ENCODE data around the gene LRPAP1. TPM values are rescaled to one million over a fixed set of nuclear protein-coding genes. Genes with fewer than 3 reads are reported as not detected.

The LRPAP1 gene
- polyA plus RNA-seq, 1 donor from 2014 or later = 91.1 TPM

DNA sequence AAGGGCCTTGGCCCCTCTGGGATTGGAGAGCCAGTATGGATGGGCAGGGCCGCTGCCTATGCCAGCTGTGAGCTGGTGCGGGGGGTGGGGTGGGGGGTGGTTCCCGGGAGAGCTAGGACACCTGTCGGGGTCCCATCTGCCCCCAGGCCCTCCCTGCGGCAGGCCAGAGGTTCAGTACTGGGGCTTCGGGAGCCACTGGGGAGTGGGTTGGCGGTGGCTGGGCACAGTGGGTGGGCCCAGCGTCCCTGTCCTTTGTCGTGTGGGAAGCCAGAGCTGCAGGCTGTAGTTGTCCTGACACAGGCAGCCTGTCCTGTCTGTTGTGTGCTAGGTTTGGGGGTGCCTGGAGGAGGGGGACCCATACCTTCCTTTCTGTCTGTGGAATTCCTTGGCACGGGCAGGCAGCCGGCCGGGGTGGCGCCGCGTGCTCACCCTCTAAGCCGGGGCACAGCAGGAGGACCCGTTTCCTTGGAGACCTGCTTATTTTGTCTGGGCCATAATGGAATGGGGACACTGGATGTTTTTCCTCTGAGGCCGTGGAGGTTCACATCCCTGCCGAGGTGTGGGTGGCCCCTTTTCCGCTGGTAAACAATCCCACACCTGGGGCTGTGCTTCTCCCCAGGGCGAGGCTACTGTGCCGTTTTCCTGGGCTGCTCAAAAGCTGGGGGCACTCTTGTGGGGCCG is 54.3 kb downstream of the LRPAP1 start:
- TF ChIP-seq TAF1 (IDR thresholded peaks at IDR 0.05; ENCODE audit: low read depth) = no peak
- no peak for TF ChIP-seq RAD21 (conservative IDR thresholded peaks at IDR 0.05)
- TF ChIP-seq SMC3 (conservative IDR thresholded peaks at IDR 0.05; ENCODE audit: poor library complexity) = no peak
- TF ChIP-seq EP300 (conservative IDR thresholded peaks at IDR 0.05; ENCODE audit: poor library complexity, severe bottlenecking) = no peak
- TF ChIP-seq POLR2AphosphoS5 (IDR thresholded peaks at IDR 0.05) = no peak
- Histone ChIP-seq H2AFZ (ENCODE audit: low read depth, low read length) (no peak overlapping the region), H3K79me2 (replicated peaks; ENCODE audit: insufficient read depth, low read length) (no peaks in the 10 kb centered on the region), H4K20me1 (ENCODE audit: insufficient read depth) (no peaks in the 10 kb centered on the region), H3K9me3 (ENCODE audit: low read length) (no peaks in the 10 kb centered on the region), H3K9ac (ENCODE audit: low read length) (no peak overlapping the region), H3K27me3 (ENCODE audit: insufficient read depth, low read depth, low read length) (no peaks in the 10 kb centered on the region), H3K36me3 (ENCODE audit: insufficient read depth, low read length) (no peaks in the 10 kb centered on the region), H3F3A (ENCODE audit: insufficient read depth, low read length, poor library complexity, severe bottlenecking) (no peaks in the 10 kb centered on the region), H3K4me2 (ENCODE audit: low read length) (no peak overlapping the region), H3K27ac (ENCODE audit: low read length) (no peak overlapping the region), H3K9me2 (ENCODE audit: insufficient read depth, low read length) (no peaks in the 10 kb centered on the region), H3K4me3 (ENCODE audit: low read length) (no peak overlapping the region)

DNA sequence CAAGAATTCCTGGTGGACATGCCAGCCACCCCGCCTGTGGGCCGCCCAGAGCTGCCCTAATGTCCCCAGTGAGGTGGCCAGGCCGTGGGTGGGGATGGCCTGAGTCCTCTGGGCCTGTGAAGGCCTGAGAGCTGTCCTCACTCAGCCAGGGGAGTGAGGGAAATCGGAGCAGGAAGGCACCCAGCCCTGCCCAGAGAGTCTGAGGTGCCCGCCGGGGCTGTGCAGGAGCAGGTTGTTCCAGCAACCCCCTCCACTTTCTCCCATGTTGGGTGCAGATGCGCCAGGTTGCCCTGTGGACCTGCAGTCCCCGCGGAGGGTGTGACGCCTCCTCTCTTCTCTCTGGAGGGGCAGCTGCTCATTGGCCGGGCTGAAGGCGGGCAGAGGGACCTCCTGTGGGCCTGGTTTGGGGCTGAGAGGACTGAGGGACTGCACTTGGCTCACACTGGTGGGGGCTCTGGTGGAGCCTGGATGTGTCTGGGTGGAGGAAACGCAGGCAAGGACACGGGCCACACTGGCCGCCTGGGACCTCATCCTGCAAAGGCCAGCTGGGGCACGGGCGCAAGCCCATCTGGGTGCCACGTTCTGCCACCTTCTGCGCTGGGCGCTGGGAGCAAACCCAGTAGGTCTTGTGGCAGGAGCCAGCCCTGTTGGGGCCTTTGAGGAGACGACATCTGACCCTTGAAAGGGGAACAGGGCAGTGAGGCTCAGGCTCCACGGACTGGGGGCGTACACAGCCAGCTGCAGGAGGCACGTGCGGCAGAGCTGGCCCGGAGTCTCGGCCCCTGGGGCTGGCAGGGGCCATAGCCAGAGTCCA is 55.1 kb downstream of the LRPAP1 start:
- no peak overlapping the region for H3K27ac ChIP-seq (ENCODE audit: low read length)
- H3K9ac ChIP-seq (ENCODE audit: low read length) = no peak overlapping the region
- H2AFZ ChIP-seq (ENCODE audit: low read depth, low read length) = no peak overlapping the region
- H3F3A ChIP-seq (ENCODE audit: insufficient read depth, low read length, poor library complexity, severe bottlenecking) = no peaks in the 10 kb centered on the region
- TF ChIP-seq REST (IDR thresholded peaks at IDR 0.05; ENCODE audit: borderline replicate concordance) = no peak
- TF ChIP-seq POLR2AphosphoS5 (IDR thresholded peaks at IDR 0.05) = no peak
- no peak for TF ChIP-seq MXI1 (conservative IDR thresholded peaks at IDR 0.05; ENCODE audit: poor library complexity, severe bottlenecking)
- TF ChIP-seq EZH2 (IDR thresholded peaks at IDR 0.05; ENCODE audit: borderline replicate concordance, insufficient read depth, low read length, poor library complexity, severe bottlenecking) = no peak
- TF ChIP-seq RAD21 (conservative IDR thresholded peaks at IDR 0.05) = no peak
- TF ChIP-seq CTCF (IDR thresholded peaks at IDR 0.05; ENCODE audit: poor library complexity, severe bottlenecking) = no peak
- TF ChIP-seq EP300 (conservative IDR thresholded peaks at IDR 0.05; ENCODE audit: poor library complexity, severe bottlenecking) = no peak
- H3K36me3 ChIP-seq (ENCODE audit: insufficient read depth, low read length) = no peaks in the 10 kb centered on the region
- H3K4me2 ChIP-seq (ENCODE audit: low read length) = no peak overlapping the region
- H3K9me2 ChIP-seq (ENCODE audit: insufficient read depth, low read length) = no peaks in the 10 kb centered on the region
- H3K9me3 ChIP-seq (ENCODE audit: low read length) = no peaks in the 10 kb centered on the region
- no peaks in the 10 kb centered on the region for H4K20me1 ChIP-seq (ENCODE audit: insufficient read depth)
- no peaks in the 10 kb centered on the region for H3K27me3 ChIP-seq (ENCODE audit: insufficient read depth, low read depth, low read length)
- no peak overlapping the region for H3K4me3 ChIP-seq (ENCODE audit: low read length)
- no peaks in the 10 kb centered on the region for H3K79me2 ChIP-seq (replicated peaks; ENCODE audit: insufficient read depth, low read length)
